Caki2 (cell line): ENCODE results near the gene TNFAIP8L3. TPM values are rescaled to one million over a fixed set of nuclear protein-coding genes. Genes with fewer than 3 reads are reported as not detected.

Experiments used
- DNase-seq: peaks from one replicate; pipeline ENCODE4 v3.0.0-alpha.2; 2015; ENCODE audit warnings: low read depth
- in situ Hi-C: cut with HindIII; loops from 2 replicates; pipeline ENCODE4 v1.10.0; 2016; ENCODE audit warnings: low sequenced_read_pairs, low pct_unique_long_range_greater_than_20kb, mixed read lengths
- total RNA-seq: library from RNA; depleted of rRNA; stranded (reverse); fragments of >200 nt; shearing (Covaris generic); gene quantifications from 2 replicates; pipeline ENCODE4 v1.2.3, GENCODE V29; 2014; ENCODE audit warnings: low replicate concordance

Gene TNFAIP8L3
- total RNA-seq, 1 experiment from 2014 or later: 0.14 TPM

DNA sequence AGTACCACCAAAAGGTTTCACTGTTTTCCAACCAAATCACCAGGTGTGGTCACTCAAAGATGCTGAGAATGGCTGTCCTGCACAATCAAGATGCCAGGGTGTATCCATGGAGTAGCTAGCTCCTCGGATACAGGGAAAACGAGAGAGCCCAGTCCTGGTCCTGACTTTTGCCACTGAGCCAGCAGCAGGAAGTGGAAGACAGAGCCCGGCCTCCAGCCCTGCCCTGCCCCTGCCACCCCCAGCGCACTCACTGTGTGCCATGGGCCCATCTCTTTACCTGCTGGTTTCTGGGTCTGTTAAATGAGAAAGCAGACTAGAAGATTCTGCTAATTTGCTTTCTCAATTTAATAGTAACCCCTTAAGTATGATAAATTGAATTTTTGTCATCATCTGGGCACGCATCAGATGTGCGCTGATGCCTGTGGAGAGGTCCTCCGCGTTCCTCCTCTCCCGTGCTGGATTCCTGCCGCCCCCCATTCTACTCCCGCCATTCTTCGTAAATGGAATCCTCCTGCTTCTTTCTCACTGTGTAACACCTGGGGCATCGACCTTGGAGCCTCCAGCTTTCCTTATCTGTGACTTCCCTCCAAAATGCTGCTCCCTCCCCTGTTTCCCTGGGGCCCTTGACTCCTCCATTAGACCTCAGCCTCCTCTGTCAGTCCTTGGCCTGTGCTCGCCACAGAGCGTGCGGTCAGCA is 18.0 kb downstream of the TNFAIP8L3 start:
- no peak for DNase-seq
- in situ Hi-C loops: no loop called here

DNA sequence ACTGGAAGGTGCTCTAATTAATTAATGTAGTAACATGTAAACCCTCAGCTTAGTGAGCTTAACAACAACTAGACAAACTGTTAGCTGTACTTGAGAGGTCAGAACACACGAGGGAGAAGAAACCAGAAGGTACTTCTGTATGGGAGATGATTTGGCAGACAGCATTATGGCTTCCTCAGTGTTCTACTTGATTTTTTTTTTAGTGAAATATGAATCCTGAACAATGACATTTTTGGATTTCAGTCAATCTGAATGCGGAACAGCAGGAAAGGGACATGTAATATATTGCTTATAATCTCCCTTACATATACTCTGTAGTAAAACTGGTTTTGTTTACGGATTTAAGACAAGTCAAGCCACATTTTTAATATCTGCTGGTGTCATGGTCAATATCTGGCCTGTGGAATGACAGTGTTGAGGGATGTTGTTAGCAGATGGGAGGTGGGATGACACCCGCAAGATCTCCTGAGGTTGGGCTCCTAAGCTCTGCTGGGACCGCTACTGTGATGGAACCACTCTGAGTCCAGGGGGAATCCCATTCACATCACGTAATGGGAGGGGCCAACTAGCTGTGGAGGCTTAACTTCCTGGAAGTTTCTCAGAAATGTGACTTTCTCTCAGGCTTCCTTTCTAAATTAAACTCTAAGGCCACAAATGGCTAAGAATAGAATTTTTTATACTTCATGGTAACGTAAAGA is 18.7 kb downstream of the TNFAIP8L3 start:
- in situ Hi-C loops: no loop called here
- no peak for DNase-seq

DNA sequence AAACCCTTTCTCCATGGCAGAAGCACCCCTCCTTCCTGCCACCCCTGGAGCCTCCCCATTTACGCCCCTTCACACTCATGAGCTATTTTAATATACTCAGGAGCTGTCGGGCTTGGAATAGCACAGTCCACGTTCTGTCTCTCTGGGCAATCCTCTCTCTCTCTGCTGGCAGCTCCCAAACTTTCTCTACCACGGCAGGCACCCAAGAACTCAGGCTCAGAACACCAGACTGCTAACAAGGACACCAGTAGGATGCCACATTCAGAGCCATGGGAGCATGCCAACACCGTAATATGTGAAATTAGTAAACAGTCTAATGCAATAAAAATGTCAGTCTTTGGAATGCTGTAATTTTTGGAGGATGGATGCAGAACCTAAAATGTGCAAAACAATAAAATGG is 19.3 kb downstream of the TNFAIP8L3 start:
- in situ Hi-C loops: no loop called here
- DNase-seq: no peak

DNA sequence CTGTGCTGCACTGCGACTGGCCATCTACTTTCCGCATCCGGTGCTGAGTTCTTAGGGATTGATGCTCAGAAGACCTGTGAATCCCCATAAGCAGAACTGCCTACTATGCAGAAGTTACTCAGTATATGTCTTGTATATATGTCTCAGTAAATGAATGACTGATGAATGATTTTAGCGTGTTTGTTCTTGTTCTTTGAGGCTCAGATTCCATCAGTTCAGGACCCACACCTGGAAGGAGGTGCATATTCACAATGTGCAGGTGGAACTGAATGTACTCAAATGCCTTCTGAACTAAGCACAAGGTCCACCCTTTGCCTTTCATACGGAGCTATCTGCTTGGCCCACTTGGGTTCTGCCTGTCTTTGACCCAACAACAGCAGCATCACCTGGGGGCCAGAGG is 19.8 kb downstream of the TNFAIP8L3 start:
- DNase-seq: no peak
- in situ Hi-C loops: no loop called here

DNA sequence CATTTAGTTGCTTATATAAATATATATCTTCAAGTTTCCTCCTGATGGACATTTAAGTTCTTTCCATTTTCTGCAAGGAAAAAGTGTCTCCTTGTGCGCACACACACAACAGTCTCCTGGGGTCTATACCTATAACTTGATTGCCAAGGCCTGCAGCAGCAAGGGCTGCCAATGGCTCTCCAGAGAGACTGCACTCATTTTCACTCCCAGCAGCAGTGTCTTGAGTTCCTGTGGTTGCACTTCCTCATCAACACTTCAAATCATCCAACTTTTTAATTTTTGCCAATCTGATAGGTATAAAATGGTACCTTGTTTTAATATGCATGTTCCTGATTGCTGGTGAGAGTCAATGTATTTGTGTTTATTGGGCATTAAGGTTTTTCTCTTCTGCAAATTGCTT is 23.1 kb downstream of the TNFAIP8L3 start:
- in situ Hi-C loops: no loop called here
- no peak for DNase-seq

DNA sequence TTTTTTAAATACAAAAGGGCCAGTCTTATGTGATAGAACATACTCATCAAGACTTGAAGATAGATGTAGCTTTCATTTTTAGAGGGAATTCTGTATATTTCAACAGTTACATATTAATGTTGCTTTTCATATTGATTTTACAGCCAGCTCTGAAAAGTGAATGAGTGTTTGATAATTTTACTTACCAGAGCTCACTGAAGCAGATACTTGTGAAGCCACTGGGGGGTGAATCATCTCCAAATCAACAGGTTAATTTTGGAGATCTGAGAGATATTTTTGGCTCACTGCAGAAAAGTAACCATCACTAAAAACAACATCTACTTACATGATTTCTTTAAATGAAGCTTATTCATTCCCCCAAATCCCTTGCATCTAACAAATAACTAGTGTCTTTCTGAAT is 24.7 kb downstream of the TNFAIP8L3 start:
- in situ Hi-C loops: no loop called here
- no peak for DNase-seq

DNA sequence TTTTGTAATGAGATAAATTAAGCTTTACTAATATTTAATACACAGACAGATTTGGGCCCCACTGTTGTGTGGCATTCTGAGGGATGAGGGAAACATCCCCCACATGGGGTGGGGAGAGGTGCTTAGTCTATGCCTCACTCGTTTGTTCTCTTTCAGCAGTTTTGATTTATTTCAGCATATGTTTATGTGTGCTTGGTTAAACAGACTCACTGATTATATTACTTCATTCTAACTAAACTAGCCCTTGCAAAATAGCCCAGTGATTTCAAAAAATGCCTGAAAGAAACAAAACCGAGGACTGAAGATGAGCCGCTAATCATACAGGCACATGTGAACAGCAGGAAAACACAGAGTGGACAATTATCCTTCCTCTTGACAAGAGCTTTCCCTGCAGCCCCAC is 27.2 kb downstream of the TNFAIP8L3 start:
- in situ Hi-C loops: no loop called here
- DNase-seq: no peak

DNA sequence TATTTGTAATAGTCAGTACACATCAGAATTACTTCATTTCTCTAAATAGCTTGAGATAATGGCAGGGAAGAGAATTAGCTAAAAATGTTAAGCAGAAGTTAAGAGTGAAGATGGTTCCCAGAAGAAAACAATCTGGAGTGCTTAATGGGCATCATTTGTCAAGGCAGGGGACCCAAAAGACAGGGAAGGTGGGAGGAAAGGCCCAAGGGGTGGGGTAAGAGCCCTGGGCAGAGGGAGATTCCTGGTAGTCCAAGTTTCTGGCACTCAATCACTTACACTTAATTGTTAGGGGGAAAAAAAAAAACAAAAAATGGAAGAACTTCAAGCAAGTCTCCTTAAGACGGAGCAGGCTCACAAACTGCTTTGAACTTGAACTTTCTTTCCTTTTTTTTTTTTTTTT is 28.9 kb downstream of the TNFAIP8L3 start:
- in situ Hi-C loops: no loop called here
- DNase-seq: no peak

DNA sequence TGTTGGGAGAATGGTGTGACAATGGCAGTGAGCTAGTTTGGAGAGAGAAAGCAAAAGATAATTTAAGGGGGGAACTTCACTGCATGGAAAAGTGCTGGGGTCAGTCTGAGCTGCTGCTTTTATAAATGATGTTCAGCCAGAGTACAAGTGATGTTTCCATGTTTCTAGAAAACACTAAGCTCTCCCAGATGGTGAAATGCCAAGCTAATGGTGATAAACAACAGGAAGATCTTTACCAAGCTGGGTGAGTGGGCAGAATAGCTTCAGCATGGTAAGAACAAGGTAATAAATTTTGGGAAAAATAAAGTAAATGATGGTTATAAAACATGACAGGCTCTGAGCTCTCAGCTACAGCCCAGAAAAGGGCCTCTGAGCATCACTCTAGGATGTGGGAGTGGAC is 29.4 kb downstream of the TNFAIP8L3 start:
- no peak for DNase-seq
- in situ Hi-C loops: no loop called here

DNA sequence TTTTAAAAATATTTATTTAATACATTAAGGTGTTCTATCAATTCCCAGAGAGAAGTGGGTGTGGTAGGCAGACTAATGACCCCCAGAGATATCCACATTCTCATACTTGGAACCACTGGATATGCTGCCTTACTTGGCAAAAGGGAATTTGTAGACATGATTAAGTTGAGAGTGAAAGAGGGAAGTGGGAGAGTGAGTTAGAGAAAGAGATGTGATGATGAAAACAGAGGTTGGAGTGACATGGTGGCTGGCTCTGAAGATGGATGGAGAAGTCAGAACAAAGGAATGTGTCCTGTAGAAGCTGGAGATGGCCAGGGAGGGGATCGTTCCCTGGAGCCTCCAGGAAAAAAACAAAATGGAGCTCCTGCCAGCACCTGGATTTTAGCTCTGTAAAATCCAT is 32.0 kb downstream of the TNFAIP8L3 start:
- DNase-seq: no peak
- in situ Hi-C loops: no loop called here

DNA sequence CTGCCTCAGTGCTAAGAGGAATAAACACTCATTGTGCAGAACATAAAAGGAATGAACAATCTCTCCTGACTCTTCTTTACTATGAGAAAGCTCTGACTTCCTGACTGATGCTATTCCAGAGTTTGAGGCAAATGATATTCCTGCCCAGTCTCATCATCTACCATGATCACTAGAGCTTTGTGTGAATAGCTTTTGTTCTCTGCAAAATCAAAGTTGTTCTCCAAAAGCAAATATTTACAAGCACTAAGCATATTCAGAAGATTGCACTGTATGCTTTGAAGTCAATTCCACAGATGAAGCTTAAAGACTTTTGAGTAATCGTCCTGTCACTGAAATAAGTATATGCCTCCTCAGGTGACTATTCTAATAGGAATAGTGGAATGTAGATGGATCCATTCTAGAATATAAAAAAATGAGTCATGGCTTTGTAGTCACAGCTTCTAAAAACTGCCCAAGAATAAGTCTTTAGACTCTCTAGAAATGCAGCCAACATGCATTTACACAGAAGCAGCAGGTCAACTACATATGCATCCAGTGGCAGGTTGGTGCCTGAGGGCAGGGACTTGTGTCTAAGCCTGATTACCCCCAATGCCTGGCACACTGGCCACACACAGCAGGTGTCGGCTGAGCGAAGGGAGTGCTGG is 34.6 kb downstream of the TNFAIP8L3 start:
- in situ Hi-C loops: no loop called here
- DNase-seq: no peak

DNA sequence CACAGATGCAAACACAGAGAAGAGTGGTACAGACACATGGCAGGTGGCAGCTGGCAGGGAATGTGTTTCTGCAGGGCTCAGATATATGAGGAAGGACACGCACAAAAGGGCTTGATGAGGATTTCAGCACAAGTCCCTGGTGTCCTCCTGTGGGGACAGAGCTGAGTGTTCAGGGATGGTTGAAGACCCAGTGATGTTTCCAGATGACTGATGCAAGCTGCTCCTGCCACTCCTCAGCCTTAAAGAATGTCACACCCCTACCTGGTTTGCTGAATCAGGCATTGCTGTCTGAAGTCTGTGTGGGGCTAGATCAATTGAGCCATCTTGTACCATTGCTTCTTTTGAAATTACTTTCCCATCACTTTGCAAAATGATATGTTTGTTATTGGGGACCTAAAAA is 40.2 kb downstream of the TNFAIP8L3 start:
- no peak for DNase-seq
- in situ Hi-C loops: no loop called here

DNA sequence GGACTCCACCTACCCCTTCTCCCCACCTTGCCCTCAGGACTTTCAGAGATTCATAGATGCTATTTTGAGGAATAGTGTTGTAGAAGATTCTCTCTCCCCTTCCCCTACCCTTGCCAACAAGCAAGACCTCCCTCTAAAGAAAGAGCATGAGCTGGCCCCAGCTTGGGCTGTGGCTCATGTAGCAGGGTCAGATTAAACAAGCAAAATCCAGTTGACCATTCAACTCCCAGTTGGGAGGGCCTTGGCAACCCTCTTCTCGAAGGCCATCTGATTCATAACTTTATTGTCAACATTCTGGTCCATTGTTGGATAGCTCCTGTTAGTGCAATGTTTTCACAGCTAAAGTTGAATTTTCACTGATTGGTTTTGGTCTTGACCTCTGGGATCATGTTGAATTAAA is 41.1 kb downstream of the TNFAIP8L3 start:
- in situ Hi-C loops: no loop called here
- no peak for DNase-seq

DNA sequence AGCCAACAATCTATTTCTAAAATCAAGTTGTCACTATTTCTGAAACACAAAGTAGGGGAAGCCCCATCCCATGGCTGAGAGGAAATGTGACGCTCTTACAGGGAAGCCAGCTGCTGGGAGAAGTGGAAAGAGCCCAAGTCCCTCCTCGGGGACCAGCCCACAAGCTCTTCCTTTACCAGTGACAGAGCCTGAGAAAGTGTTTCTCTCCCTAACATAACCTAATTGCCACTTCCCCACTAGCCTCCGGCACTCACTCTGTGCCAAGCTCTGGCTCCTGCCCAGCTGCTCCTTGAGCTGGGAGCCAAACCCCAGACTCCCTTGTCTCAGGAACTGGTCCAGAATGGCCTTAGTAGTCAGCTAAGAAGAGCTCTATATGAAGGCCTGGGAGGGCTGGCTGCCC is 42.9 kb downstream of the TNFAIP8L3 start:
- DNase-seq: no peak
- in situ Hi-C loops: no loop called here

DNA sequence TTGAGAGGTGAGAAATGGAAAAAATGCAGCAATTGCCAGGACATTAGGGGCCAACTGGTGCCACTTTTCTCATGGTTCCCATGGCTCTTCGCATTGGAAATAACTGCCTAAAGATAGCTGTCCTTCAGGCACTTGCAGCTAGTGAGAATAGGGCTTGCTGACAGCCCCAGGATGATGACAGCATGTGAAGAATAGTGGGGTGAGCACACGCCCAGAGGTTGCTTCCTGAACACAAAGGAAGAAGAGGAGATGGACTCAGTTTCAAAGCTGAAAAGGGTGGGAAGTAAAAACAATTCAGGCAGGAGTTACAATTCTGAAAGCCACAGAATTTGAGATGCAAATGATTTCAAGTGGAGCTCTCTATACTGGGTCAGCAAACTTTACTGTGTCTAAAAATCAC is 45.6 kb downstream of the TNFAIP8L3 start:
- in situ Hi-C loops: no loop called here
- DNase-seq: no peak

DNA sequence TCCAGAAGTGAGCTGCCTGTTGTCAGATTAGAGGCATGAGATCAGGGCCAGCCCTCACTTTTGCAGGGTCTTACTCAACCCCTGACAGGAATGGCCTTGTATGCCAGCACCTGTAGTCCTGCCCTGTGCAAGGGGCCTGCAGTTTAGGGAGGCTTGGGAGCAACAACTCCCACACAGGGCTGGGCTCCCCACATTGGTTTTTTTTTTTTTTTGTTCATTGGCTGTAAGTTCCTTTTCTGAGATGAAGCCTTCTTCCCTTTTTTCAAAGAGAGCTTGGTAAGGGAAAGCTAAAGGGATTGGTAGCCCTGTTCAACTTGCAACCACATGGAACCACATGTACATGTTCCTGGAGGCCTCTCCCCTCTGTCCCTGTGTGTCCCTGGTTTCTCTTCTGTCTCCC is 46.4 kb downstream of the TNFAIP8L3 start:
- no peak for DNase-seq
- in situ Hi-C loops: no loop called here

DNA sequence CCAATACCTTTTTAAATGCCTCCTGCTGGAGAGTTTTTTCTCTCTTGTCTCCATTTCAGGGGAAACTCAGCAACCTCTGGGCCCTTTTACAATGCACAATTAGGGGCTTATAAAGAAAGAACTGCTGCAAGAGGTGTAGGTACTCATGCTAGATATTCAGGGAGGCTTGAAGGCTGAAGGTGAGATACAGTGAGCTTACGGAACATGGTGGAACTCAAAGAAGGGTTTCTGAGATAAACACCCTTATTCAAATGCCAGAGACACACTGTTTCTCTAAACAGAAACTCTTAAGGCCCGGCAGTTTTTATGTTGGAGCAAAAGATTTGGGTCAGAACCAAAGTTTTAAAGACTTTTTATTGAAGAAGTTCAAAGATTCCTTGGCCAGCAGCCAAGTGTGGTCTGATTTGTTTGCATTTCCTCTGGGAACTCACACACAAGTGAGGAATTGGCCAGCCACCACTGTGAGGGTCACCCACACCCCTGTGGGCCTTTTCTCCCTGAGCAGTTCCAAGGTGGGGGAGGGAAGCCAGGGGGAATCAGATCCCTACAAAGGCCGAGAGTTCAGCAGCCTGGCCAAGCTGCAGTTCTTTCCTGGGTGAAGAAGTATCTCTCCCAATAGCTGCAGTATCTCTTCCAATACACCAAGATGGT is 47.8 kb downstream of the TNFAIP8L3 start:
- in situ Hi-C loops: no loop called here
- DNase-seq: no peak

DNA sequence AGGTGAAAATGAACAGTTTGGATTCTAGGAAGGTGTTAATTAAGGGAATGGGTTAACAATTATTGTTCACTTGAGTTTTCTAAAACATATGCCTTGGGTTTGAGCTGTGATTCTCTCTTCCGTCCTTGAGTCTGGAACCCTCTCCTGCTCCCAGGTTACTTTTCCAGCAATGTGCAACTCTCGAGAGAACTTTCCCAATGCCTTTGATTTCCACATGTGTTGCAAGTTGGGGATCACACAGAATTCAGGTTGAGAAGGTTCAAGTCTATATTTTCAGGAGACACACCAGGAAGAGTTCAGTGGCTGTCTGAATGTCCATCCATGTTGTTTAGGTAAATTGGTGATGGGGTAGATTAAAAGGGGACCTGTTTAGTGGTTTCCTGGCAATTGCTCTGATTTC is 48.7 kb downstream of the TNFAIP8L3 start:
- no peak for DNase-seq
- in situ Hi-C loops: no loop called here

DNA sequence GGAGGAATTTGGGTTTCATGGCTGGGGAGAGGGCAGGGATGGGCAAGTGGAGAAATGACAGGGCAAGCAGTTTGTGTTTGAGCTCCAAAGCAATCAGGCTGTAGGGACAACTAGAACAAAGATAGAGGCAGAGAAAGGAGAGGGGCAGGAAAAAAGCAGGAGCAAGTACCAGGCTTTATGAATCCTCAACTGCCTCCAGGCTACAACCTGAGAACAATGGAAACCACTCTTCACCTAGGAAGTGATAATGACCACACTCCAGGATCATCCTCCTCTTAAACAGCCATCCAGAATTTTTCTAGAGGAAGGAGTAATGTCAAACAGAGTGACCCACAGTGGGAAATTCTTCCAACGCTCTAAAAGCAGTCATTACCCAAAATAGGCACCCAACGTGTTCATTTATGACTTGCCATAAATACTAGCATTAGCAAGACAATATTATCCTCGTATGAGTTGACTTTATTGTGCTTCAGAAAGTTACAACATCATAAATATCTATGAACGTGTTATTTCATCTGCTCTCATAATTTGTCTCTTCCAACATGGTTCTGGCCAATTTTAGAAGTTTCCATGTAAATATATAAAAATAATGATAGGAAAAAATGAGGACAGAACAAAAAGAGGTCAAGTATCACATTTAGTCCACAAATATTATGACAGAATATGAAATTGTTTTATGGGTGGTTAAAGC is 50.5 kb downstream of the TNFAIP8L3 start:
- no peak for DNase-seq
- in situ Hi-C loops: no loop called here
